Trophoblast cell (in vitro differentiated cells and primary cell): ENCODE data around the gene MS4A15.

Experiments used
- DNase-seq, 2 donors: peaks; one replicate each; pipeline ENCODE4 v3.0.0-alpha.2; 2016
- H2AFZ ChIP-seq: 2 replicates; pipeline ENCODE4 v1.6.1; 2013; ENCODE audit warnings: low read length, moderate library complexity, mild to moderate bottlenecking; ENCODE audit not compliant: insufficient read depth, poor library complexity
- H2AK5ac ChIP-seq: 2 replicates; pipeline ENCODE4 v1.6.1; 2013; ENCODE audit warnings: mild to moderate bottlenecking, low read length
- H2BK120ac ChIP-seq: 2 replicates; pipeline ENCODE4 v1.6.1; 2013; ENCODE audit warnings: low read length, mild to moderate bottlenecking, moderate library complexity; ENCODE audit not compliant: insufficient read depth, poor library complexity
- H2BK12ac ChIP-seq: 2 replicates; pipeline ENCODE4 v1.6.1; 2013; ENCODE audit warnings: mild to moderate bottlenecking, low read length, moderate library complexity
- H2BK5ac ChIP-seq: 2 replicates; pipeline ENCODE4 v1.6.1; 2013; ENCODE audit warnings: low read length, low read depth, moderate library complexity, mild to moderate bottlenecking; ENCODE audit not compliant: poor library complexity
- H3K14ac ChIP-seq: 2 replicates; pipeline ENCODE4 v1.6.1; 2013; ENCODE audit warnings: mild to moderate bottlenecking, low read length
- H3K18ac ChIP-seq: 2 replicates; pipeline ENCODE4 v1.6.1; 2013; ENCODE audit warnings: mild to moderate bottlenecking, low read length
- H3K23ac ChIP-seq: 2 replicates; pipeline ENCODE4 v1.6.1; 2013; ENCODE audit warnings: low read length
- H3K27ac ChIP-seq: 2 replicates; pipeline ENCODE4 v1.5.1; 2013; ENCODE audit warnings: low read depth, mild to moderate bottlenecking, inconsistent platforms, low read length, moderate library complexity
- H3K27me3 ChIP-seq: 2 replicates; pipeline ENCODE4 v1.6.1; 2013; ENCODE audit warnings: inconsistent platforms, mild to moderate bottlenecking, low read length, moderate library complexity; ENCODE audit not compliant: insufficient read depth
- H3K36me3 ChIP-seq, 2 experiments: 1 replicate in 1 of 2; 2 replicates in 1 of 2; pipeline ENCODE4 v1.6.1; 2013; ENCODE audit warnings: low read length in 2 of 2, mild to moderate bottlenecking in 2 of 2, moderate library complexity in 1 of 2; ENCODE audit not compliant: insufficient read depth in 2 of 2, control insufficient read depth in 1 of 2
- H3K4ac ChIP-seq: 2 replicates; pipeline ENCODE4 v1.6.1; 2013; ENCODE audit warnings: low read depth, mild to moderate bottlenecking, low read length, moderate library complexity
- H3K4me1 ChIP-seq, 2 experiments: 1 replicate in 1 of 2; 2 replicates in 1 of 2; pipeline ENCODE4 v1.6.1; 2013; ENCODE audit warnings: low read length in 2 of 2, mild to moderate bottlenecking in 2 of 2, moderate library complexity in 1 of 2; ENCODE audit not compliant: insufficient read depth in 2 of 2, control insufficient read depth in 1 of 2
- H3K4me2 ChIP-seq: 2 replicates; pipeline ENCODE4 v1.6.1; 2013; ENCODE audit warnings: inconsistent platforms, mild to moderate bottlenecking, low read length, moderate library complexity
- H3K4me3 ChIP-seq: 2 replicates; pipeline ENCODE4 v1.5.1; 2013; ENCODE audit warnings: mild to moderate bottlenecking, low read depth, low read length, inconsistent platforms
- H3K79me1 ChIP-seq: one replicate; pipeline ENCODE4 v1.6.1; 2013; ENCODE audit warnings: low read length
- H3K79me2 ChIP-seq: 2 replicates; pipeline ENCODE4 v1.6.1; 2013; ENCODE audit warnings: low read length, mild to moderate bottlenecking; ENCODE audit not compliant: control insufficient read depth, insufficient read depth, poor library complexity
- H3K9ac ChIP-seq: 2 replicates; pipeline ENCODE4 v1.6.1; 2013; ENCODE audit warnings: mild to moderate bottlenecking, low read length
- H3K9me3 ChIP-seq: 2 replicates; pipeline ENCODE4 v1.6.1; 2013; ENCODE audit warnings: low read depth, mild to moderate bottlenecking, control low read depth, inconsistent platforms, low read length; ENCODE audit not compliant: insufficient read depth
- H4K12ac ChIP-seq: 2 replicates; pipeline ENCODE4 v1.6.1; 2013; ENCODE audit warnings: low read depth, mild to moderate bottlenecking, low read length, moderate library complexity
- H4K8ac ChIP-seq: 2 replicates; pipeline ENCODE4 v1.6.1; 2013; ENCODE audit warnings: low read depth, mild to moderate bottlenecking, low read length, moderate library complexity
- H4K91ac ChIP-seq: one replicate; pipeline ENCODE4 v1.6.1; 2013; ENCODE audit warnings: low read depth, mild to moderate bottlenecking, low read length, moderate library complexity
- WGBS: extraction: QIAGEN DNeasy Blood & Tissue Kit; methylation state at CpG from one replicate; pipeline ENCODE4 v1.1.7; 2013; ENCODE audit warnings: missing lambda C conversion rate; ENCODE audit not compliant: insufficient read length, insufficient coverage; ENCODE audit errors: extremely low coverage; 5-methylcytosine and 5-hydroxymethylcytosine counted together

MS4A15 gene

GRCh38 chr11:60774726-60775125 is 18.1 kb downstream of the MS4A15 start:
- Histone ChIP-seq H3K23ac (no peak overlapping the region), H3K36me3 (no peaks in the 10 kb centered on the region), H3K9me3 (no peaks in the 10 kb centered on the region), H2BK120ac (no peak overlapping the region), H3K27me3 (no peaks in the 10 kb centered on the region), H2AK5ac (no peak overlapping the region), H3K79me2 (no peaks in the 10 kb centered on the region), H2BK5ac (no peak overlapping the region), H3K9ac (no peak overlapping the region), H4K91ac (no peak overlapping the region), H3K4me1 (peaks cover 4 to 7% of the 10 kb centered on the region in 2 experiments), H3K14ac (no peak overlapping the region), H3K27ac (no peak overlapping the region), H2BK12ac (no peak overlapping the region), H3K79me1 (peaks cover 2% of the 10 kb centered on the region), H4K8ac (no peak overlapping the region), H3K4ac (no peak overlapping the region), H3K4me2 (no peak overlapping the region), H2AFZ (no peak overlapping the region), H4K12ac (no peak overlapping the region), H3K18ac (no peak overlapping the region), H3K4me3 (no peak overlapping the region)
- no CpG with 5 or more reads among the region's 13 CpGs for WGBS
- DNase-seq, result no peak

- no peak overlapping the region for H2BK12ac ChIP-seq
- no CpG with 5 or more reads among the region's 15 CpGs for WGBS
Observed at GRCh38 chr11:60775420-60775961, 18.8 kb downstream of the MS4A15 start.

GRCh38 chr11:60776167-60776566 is 19.5 kb downstream of the MS4A15 start:
- H3K4me3 ChIP-seq, result no peak overlapping the region
- H4K8ac ChIP-seq, result no peak overlapping the region
- no peak for DNase-seq
- no peaks in the 10 kb centered on the region for H3K36me3 ChIP-seq
- peaks cover 2% of the 10 kb centered on the region for H3K79me1 ChIP-seq
- H2BK5ac ChIP-seq, result no peak overlapping the region
- H3K4ac ChIP-seq, result no peak overlapping the region
- H2BK120ac ChIP-seq, result no peak overlapping the region
- no peak overlapping the region for H4K12ac ChIP-seq
- no peaks in the 10 kb centered on the region for H3K79me2 ChIP-seq
- no peak overlapping the region for H3K4me2 ChIP-seq
- H3K18ac ChIP-seq, result no peak overlapping the region
- no peak overlapping the region for H2AK5ac ChIP-seq
- H2BK12ac ChIP-seq, result no peak overlapping the region
- no peak overlapping the region for H3K27ac ChIP-seq
- no peak overlapping the region for H2AFZ ChIP-seq
- H3K14ac ChIP-seq, result no peak overlapping the region
- H3K4me1 ChIP-seq, result peaks cover 4 to 7% of the 10 kb centered on the region in 2 experiments
- no peaks in the 10 kb centered on the region for H3K27me3 ChIP-seq
- H3K9ac ChIP-seq, result no peak overlapping the region
- H4K91ac ChIP-seq, result no peak overlapping the region
- H3K23ac ChIP-seq, result no peak overlapping the region
- WGBS, result no CpG with 5 or more reads among the region's 4 CpGs
- no peaks in the 10 kb centered on the region for H3K9me3 ChIP-seq

More at GRCh38 chr11:60775420-60775961, 18.8 kb downstream of the MS4A15 start:
- H3K9ac ChIP-seq, result no peak overlapping the region
- H3K18ac ChIP-seq, result no peak overlapping the region
- H3K14ac ChIP-seq, result no peak overlapping the region
- no peak overlapping the region for H3K4ac ChIP-seq
- peaks cover 2% of the 10 kb centered on the region for H3K79me1 ChIP-seq
- no peak overlapping the region for H4K91ac ChIP-seq
- peaks cover 4 to 7% of the 10 kb centered on the region in 2 experiments for H3K4me1 ChIP-seq
- no peak overlapping the region for H4K8ac ChIP-seq
- peak; percentile 80 to 94 for DNase-seq
- no peaks in the 10 kb centered on the region for H3K79me2 ChIP-seq
- no peak overlapping the region for H2AK5ac ChIP-seq
- H2BK5ac ChIP-seq, result no peak overlapping the region
- no peak overlapping the region for H3K23ac ChIP-seq
- no peaks in the 10 kb centered on the region for H3K27me3 ChIP-seq
- H4K12ac ChIP-seq, result no peak overlapping the region
- no peak overlapping the region for H2AFZ ChIP-seq
- no peak overlapping the region for H3K4me2 ChIP-seq
- H2BK120ac ChIP-seq, result no peak overlapping the region
- H3K27ac ChIP-seq, result no peak overlapping the region
- H3K9me3 ChIP-seq, result no peaks in the 10 kb centered on the region
- no peaks in the 10 kb centered on the region for H3K36me3 ChIP-seq
- no peak overlapping the region for H3K4me3 ChIP-seq

- Histone ChIP-seq H3K23ac (no peak overlapping the region), H4K8ac (no peak overlapping the region), H3K27me3 (no peaks in the 10 kb centered on the region), H3K27ac (no peak overlapping the region), H3K4me1 (peaks cover 4 to 7% of the 10 kb centered on the region in 2 experiments), H2AK5ac (no peak overlapping the region), H3K9me3 (no peaks in the 10 kb centered on the region), H3K79me1 (peaks cover 2% of the 10 kb centered on the region), H3K4ac (no peak overlapping the region), H2BK12ac (no peak overlapping the region), H3K14ac (no peak overlapping the region), H3K79me2 (no peaks in the 10 kb centered on the region), H2AFZ (no peak overlapping the region), H4K91ac (no peak overlapping the region), H3K36me3 (no peaks in the 10 kb centered on the region), H3K4me2 (no peak overlapping the region), H2BK5ac (no peak overlapping the region), H2BK120ac (no peak overlapping the region), H3K4me3 (no peak overlapping the region), H4K12ac (no peak overlapping the region), H3K9ac (no peak overlapping the region), H3K18ac (no peak overlapping the region)
- DNase-seq, result no peak
- WGBS, result no CpG with 5 or more reads among the region's 4 CpGs
Observed at GRCh38 chr11:60777106-60777505, 20.4 kb downstream of the MS4A15 start.
